ENCODE results near the gene PARN. TPM values are rescaled to one million over a fixed set of nuclear protein-coding genes. Genes with fewer than 3 reads are reported as not detected.

PARN gene
- total and polyA plus RNA-seq, 2 of the 4 experiments (the other 2 are of a cell fraction), result 24.6 to 25.1 TPM

DNA sequence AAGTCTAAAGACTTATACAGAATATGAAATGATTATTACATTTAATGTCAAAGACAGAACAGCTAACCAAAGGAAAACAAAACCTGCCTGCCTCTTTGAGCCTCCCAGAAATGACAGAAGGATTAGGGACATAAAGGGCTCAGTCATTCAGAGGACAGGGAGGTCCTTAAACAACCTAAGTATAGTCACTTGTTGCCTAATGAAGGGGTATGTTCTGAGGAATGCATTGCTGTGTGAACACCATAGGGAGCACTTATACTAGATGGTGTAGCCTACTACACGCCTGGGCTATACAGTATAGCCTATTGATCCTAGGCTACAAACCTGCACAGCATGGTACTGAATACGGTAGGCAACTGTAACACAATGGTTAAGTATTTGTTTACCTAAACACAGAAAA is 106.4 kb downstream of the PARN start (continued):
- TF ChIP-seq BHLHE40 (IDR thresholded peaks at IDR 0.05; ENCODE audit: low read depth, low read length), result no peak

DNA sequence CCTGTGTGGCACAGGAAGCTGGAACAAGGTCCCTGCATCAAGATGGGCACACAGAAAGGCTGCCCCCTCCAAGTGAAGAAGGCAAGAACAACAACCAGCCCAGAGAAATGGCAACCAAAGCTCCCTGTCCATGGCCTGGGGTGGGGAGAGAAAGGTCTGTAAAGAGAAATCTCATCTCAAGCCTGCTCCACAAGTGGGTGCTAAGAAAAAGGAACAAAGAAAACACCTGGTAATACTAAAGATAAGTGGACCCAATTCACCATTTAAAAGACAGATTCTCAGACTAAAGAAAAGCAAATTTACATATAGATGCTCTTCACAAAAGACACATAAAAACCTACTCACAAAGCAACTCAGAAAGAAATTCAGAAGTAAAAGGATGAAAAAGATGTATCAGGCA is 107.4 kb downstream of the PARN start:
- Histone ChIP-seq H3K4me1 (ENCODE audit: control insufficient read depth, insufficient read depth, low read length) (no peaks in the 10 kb centered on the region; the same call in 1 of the 2 replicates), H3K4me2 (ENCODE audit: low read depth, low read length) (no peak overlapping the region), H2BK20ac (ENCODE audit: low read depth, low read length) (no peak overlapping the region), H4K91ac (ENCODE audit: insufficient read depth, low read depth, low read length) (no peak overlapping the region), H4K20me1 (ENCODE audit: insufficient read depth, low read length) (no peaks in the 10 kb centered on the region), H3K9me3 (ENCODE audit: control insufficient read depth, insufficient read depth, low read length) (no peaks in the 10 kb centered on the region), H3K4me3 (ENCODE audit: insufficient read depth, low read depth, low read length) (no peak overlapping the region), H2AFZ (replicated peaks; ENCODE audit: low read length, poor library complexity) (no peak overlapping the region), H3K56ac (ENCODE audit: extremely low read depth, insufficient read depth, low read length) (no peak overlapping the region), H3K4ac (ENCODE audit: low read depth, low read length) (no peak overlapping the region), H3K27me3 (ENCODE audit: control insufficient read depth, insufficient read depth, low read length) (no peaks in the 10 kb centered on the region), H3K9me1 (ENCODE audit: insufficient read depth, low read length) (peaks cover 3% of the 10 kb centered on the region; the same call in 1 of the 2 replicates), H3K14ac (replicated peaks; ENCODE audit: low read depth, low read length) (no peak overlapping the region), H3K79me1 (ENCODE audit: low read depth in 1 of 2, low read length in 2 of 2) (peaks cover 0 to 12% of the 10 kb centered on the region in 2 experiments; a peak in 3 of 4 replicates), H2AK5ac (ENCODE audit: low read depth, low read length) (no peak overlapping the region), H2BK15ac (ENCODE audit: low read depth, low read length) (no peak overlapping the region), H3K18ac (ENCODE audit: low read depth, low read length) (no peak overlapping the region), H3K27ac (ENCODE audit: insufficient read depth, low read length) (no peak overlapping the region), H3K23ac (ENCODE audit: low read depth, low read length) (no peak overlapping the region), H2BK120ac (ENCODE audit: low read depth, low read length) (no peak overlapping the region), H4K5ac (ENCODE audit: low read depth, low read length) (no peak overlapping the region), H2AK9ac (replicated peaks; ENCODE audit: low read depth, low read length, poor library complexity) (no peak overlapping the region), H3K9ac (ENCODE audit: low read depth, low read length) (no peak overlapping the region), H2BK5ac (ENCODE audit: low read depth, low read length, poor library complexity, severe bottlenecking) (no peak overlapping the region), H4K8ac (ENCODE audit: low read depth in 2 of 2, low read length in 2 of 2) (no peak overlapping the region), H3K36me3 (ENCODE audit: control insufficient read depth, insufficient read depth, low read length) (no peaks in the 10 kb centered on the region)
- BruUV-seq (replicated peaks), result no TSS peak
- ATAC-seq (ENCODE audit: low read depth), result no peak
- in situ Hi-C loops (cut with MboI; ENCODE audit: low sequenced_read_pairs), result no loop called here
- DNase-seq, result no peak
- CTCF ChIA-PET, result no interaction called here
- dilution Hi-C loops (cut with HindIII; ENCODE audit: low sequenced_read_pairs, unreplicated experiment), result no loop called here
- POLR2A ChIA-PET (ENCODE audit: unreplicated experiment), result no interaction called here
- no peak for TF ChIP-seq RAD21 (IDR thresholded peaks at IDR 0.05; ENCODE audit: low read length)
- TF ChIP-seq MAZ (IDR thresholded peaks at IDR 0.05; ENCODE audit: borderline replicate concordance, low read depth, low read length), result no peak
- no peak for TF ChIP-seq RFX5 (IDR thresholded peaks at IDR 0.05; ENCODE audit: low read depth, low read length)
- no peak for TF ChIP-seq CEBPB (IDR thresholded peaks at IDR 0.05; ENCODE audit: low read depth, low read length)
- TF ChIP-seq, protein P1, sequence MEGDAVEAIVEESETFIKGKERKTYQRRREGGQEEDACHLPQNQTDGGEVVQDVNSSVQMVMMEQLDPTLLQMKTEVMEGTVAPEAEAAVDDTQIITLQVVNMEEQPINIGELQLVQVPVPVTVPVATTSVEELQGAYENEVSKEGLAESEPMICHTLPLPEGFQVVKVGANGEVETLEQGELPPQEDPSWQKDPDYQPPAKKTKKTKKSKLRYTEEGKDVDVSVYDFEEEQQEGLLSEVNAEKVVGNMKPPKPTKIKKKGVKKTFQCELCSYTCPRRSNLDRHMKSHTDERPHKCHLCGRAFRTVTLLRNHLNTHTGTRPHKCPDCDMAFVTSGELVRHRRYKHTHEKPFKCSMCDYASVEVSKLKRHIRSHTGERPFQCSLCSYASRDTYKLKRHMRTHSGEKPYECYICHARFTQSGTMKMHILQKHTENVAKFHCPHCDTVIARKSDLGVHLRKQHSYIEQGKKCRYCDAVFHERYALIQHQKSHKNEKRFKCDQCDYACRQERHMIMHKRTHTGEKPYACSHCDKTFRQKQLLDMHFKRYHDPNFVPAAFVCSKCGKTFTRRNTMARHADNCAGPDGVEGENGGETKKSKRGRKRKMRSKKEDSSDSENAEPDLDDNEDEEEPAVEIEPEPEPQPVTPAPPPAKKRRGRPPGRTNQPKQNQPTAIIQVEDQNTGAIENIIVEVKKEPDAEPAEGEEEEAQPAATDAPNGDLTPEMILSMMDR (conservative IDR thresholded peaks at IDR 0.05; ENCODE audit: low read depth, low read length), result no peak
- no peak for TF ChIP-seq MAFK (IDR thresholded peaks at IDR 0.05; ENCODE audit: low read depth, low read length)
- TF ChIP-seq, protein P2, sequence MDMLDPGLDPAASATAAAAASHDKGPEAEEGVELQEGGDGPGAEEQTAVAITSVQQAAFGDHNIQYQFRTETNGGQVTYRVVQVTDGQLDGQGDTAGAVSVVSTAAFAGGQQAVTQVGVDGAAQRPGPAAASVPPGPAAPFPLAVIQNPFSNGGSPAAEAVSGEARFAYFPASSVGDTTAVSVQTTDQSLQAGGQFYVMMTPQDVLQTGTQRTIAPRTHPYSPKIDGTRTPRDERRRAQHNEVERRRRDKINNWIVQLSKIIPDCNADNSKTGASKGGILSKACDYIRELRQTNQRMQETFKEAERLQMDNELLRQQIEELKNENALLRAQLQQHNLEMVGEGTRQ (IDR thresholded peaks at IDR 0.05; ENCODE audit: low read depth, low read length), result no peak
- no peak for TF ChIP-seq BHLHE40 (IDR thresholded peaks at IDR 0.05; ENCODE audit: low read depth, low read length)
- TF ChIP-seq, protein P3, sequence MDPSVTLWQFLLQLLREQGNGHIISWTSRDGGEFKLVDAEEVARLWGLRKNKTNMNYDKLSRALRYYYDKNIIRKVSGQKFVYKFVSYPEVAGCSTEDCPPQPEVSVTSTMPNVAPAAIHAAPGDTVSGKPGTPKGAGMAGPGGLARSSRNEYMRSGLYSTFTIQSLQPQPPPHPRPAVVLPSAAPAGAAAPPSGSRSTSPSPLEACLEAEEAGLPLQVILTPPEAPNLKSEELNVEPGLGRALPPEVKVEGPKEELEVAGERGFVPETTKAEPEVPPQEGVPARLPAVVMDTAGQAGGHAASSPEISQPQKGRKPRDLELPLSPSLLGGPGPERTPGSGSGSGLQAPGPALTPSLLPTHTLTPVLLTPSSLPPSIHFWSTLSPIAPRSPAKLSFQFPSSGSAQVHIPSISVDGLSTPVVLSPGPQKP (IDR thresholded peaks at IDR 0.05; ENCODE audit: borderline replicate concordance, low read depth, low read length), result no peak
- no peak for TF ChIP-seq POLR2A (IDR thresholded peaks at IDR 0.05; ENCODE audit: low read depth, low read length)
- no peak for TF ChIP-seq FOS (IDR thresholded peaks at IDR 0.05; ENCODE audit: low read depth, low read length)
- no peak for TF ChIP-seq SMC3 (IDR thresholded peaks at IDR 0.05; ENCODE audit: low read depth, low read length)
- no peak for TF ChIP-seq NFE2L2 (IDR thresholded peaks at IDR 0.05; ENCODE audit: low read depth, low read length)
- TF ChIP-seq RCOR1 (IDR thresholded peaks at IDR 0.05; ENCODE audit: insufficient replicate concordance, low read length), result no peak
- no peak for TF ChIP-seq CHD1 (IDR thresholded peaks at IDR 0.05; ENCODE audit: low read depth, low read length)
- TF ChIP-seq MXI1 (IDR thresholded peaks at IDR 0.05; ENCODE audit: borderline replicate concordance, low read depth, low read length), result no peak
- intact Hi-C loops (cut with micrococcal nuclease), result no loop called here
